Lung (tissue), 12 donors: Measurements from ENCODE around the gene ARHGAP10. TPM values are rescaled to one million over a fixed set of nuclear protein-coding genes. Genes with fewer than 3 reads are reported as not detected.

ENCODE experiments used
- ATAC-seq: fragments of 200-7000 bp; cut with Tn5 transposase; one replicate; pipeline ENCODE4 v1.9.1; 2020; ENCODE audit warnings: moderate number of reproducible peaks; ENCODE audit not compliant: insufficient read depth, low FRiP score
- DNase-seq, 3 donors: peaks; one replicate each; pipeline ENCODE4 v3.0.0-alpha.2; 2013 to 2017
- H3K27ac ChIP-seq, 2 donors: one replicate each; pipeline ENCODE4 v1.5.1; 2013; ENCODE audit warnings: mild to moderate bottlenecking in 2 of 2, moderate library complexity in 2 of 2, control low read depth in 1 of 2, inconsistent platforms in 1 of 2, low read depth in 1 of 2, low read length in 1 of 2
- H3K27me3 ChIP-seq, 3 donors: one replicate each; pipeline ENCODE4 v1.5.1; 2013; ENCODE audit warnings: low read length in 2 of 3; ENCODE audit not compliant: control insufficient read depth in 3 of 3, insufficient read depth in 3 of 3
- H3K36me3 ChIP-seq, 4 donors: one replicate each; pipeline ENCODE4 v1.5.1; 2013; ENCODE audit warnings: low read length in 4 of 4, mild to moderate bottlenecking in 1 of 4, moderate library complexity in 1 of 4; ENCODE audit not compliant: control insufficient read depth in 4 of 4, insufficient read depth in 4 of 4
- H3K4me1 ChIP-seq, 5 donors: one replicate each; pipeline ENCODE4 v1.5.1; 2013; ENCODE audit warnings: low read length in 5 of 5, mild to moderate bottlenecking in 2 of 5, moderate library complexity in 1 of 5; ENCODE audit not compliant: control insufficient read depth in 5 of 5, insufficient read depth in 5 of 5
- H3K4me3 ChIP-seq: one replicate; pipeline ENCODE4 v1.5.1; 2013; ENCODE audit warnings: mild to moderate bottlenecking, control low read depth, moderate library complexity
- H3K9ac ChIP-seq, 2 donors: one replicate each; pipeline ENCODE4 v1.5.1; 2013; ENCODE audit warnings: low read length in 2 of 2, control low read depth in 1 of 2; ENCODE audit not compliant: insufficient read depth in 1 of 2
- H3K9me3 ChIP-seq, 4 donors: one replicate each; pipeline ENCODE4 v1.5.1; 2013; ENCODE audit warnings: low read length in 3 of 4, mild to moderate bottlenecking in 1 of 4, moderate library complexity in 1 of 4; ENCODE audit not compliant: control insufficient read depth in 4 of 4, insufficient read depth in 3 of 4
- CTCF ChIP-seq: IDR thresholded peaks from 2 replicates; pipeline ENCODE4 v1.5.1; 2012; ENCODE audit warnings: mild to moderate bottlenecking; ENCODE audit errors: control extremely low read depth, extremely low read depth
- WGBS, 2 donors: extraction: QIAGEN DNeasy Blood & Tissue Kit; methylation state at CpG; one replicate each; pipeline ENCODE4 v1.1.7; 2013; 5-methylcytosine and 5-hydroxymethylcytosine counted together
- polyA plus RNA-seq, 2 donors: library from polyadenylated mRNA; stranded (reverse); fragments of 200-250 nt; gene quantifications; one replicate each; pipeline ENCODE4 v1.2.1, GENCODE V29; 2013
- total RNA-seq, 2 donors: library from RNA; depleted of rRNA in 1 of 2; stranded (reverse); fragments of >200 nt in 1 of 2; gene quantifications; one replicate each; pipeline ENCODE4 v1.2.1, GENCODE V29; 2014 to 2021
- donor health status: control.
- donor health status: control.
- donor health status: Bipolar disorder and iron deficiency.
- donor health status: healthy.
- donor health status: DM: yes; HTN: yes; CAD: no.

ARHGAP10 gene
- total and polyA plus RNA-seq, 4 donors: 9.1 to 25.0 (median 17.5) TPM

- DNase-seq: no peak
- WGBS, 2 donors: 77 to 86% methylated on average over 3 of the region's 3 CpGs
- Histone ChIP-seq H3K27ac (no peak overlapping the region), H3K9ac (no peak overlapping the region), H3K27me3 (no peaks in the 10 kb centered on the region), H3K4me1 (peaks cover 0 to 32% (median 2%) of the 10 kb centered on the region in 5 donors), H3K4me3 (no peak overlapping the region), H3K9me3 (no peaks in the 10 kb centered on the region), H3K36me3 (peaks cover 0 to 2% (median 0%) of the 10 kb centered on the region in 4 donors)
- ATAC-seq: no peak
- TF ChIP-seq CTCF: no peak
Measured at GRCh38 chr4:147740176-147740575, 8.3 kb downstream of the ARHGAP10 start.

- Histone ChIP-seq H3K27ac (peak overlapping the region in 1 of 2 donors; percentile 36), H3K4me1 (peaks cover 0 to 24% (median 2%) of the 10 kb centered on the region in 5 donors)
- no peak for TF ChIP-seq CTCF
Measured at GRCh38 chr4:147741190-147741788, 9.4 kb downstream of the ARHGAP10 start.

GRCh38 chr4:147747787-147748454, 16.0 kb downstream of the ARHGAP10 start:
- no peaks in the 10 kb centered on the region for H3K27me3 ChIP-seq
- no peak overlapping the region for H3K4me3 ChIP-seq
- H3K27ac ChIP-seq: no peak overlapping the region
- TF ChIP-seq CTCF: no peak
- 94 to 96% methylated on average over 5 of the region's 5 CpGs for WGBS, 2 donors
- no peaks in the 10 kb centered on the region for H3K9me3 ChIP-seq
- H3K4me1 ChIP-seq: peaks cover 0 to 10% (median 0%) of the 10 kb centered on the region in 5 donors
- ATAC-seq (no peak), DNase-seq (no peak)
- H3K36me3 ChIP-seq: peaks cover 0 to 1% (median 0%) of the 10 kb centered on the region in 4 donors
- no peak overlapping the region for H3K9ac ChIP-seq

More at GRCh38 chr4:147741190-147741788, 9.4 kb downstream of the ARHGAP10 start:
- WGBS, 2 donors: 83 to 88% methylated on average over 1 of the region's 1 CpG
- Histone ChIP-seq H3K27me3 (no peaks in the 10 kb centered on the region), H3K9me3 (no peaks in the 10 kb centered on the region), H3K36me3 (peaks cover 0 to 2% (median 0%) of the 10 kb centered on the region in 4 donors), H3K9ac (no peak overlapping the region), H3K4me3 (no peak overlapping the region)
- ATAC-seq (no peak), DNase-seq (no peak)
